ENCODE data around the gene CGB5. TPM values are rescaled to one million over a fixed set of nuclear protein-coding genes. Genes with fewer than 3 reads are reported as not detected.

Gene CGB5
- total and polyA plus RNA-seq, 9 of the 15 experiments (the other 6 are each of a cell fraction or from before 2014, with no cell fraction given) = not detected

DNA sequence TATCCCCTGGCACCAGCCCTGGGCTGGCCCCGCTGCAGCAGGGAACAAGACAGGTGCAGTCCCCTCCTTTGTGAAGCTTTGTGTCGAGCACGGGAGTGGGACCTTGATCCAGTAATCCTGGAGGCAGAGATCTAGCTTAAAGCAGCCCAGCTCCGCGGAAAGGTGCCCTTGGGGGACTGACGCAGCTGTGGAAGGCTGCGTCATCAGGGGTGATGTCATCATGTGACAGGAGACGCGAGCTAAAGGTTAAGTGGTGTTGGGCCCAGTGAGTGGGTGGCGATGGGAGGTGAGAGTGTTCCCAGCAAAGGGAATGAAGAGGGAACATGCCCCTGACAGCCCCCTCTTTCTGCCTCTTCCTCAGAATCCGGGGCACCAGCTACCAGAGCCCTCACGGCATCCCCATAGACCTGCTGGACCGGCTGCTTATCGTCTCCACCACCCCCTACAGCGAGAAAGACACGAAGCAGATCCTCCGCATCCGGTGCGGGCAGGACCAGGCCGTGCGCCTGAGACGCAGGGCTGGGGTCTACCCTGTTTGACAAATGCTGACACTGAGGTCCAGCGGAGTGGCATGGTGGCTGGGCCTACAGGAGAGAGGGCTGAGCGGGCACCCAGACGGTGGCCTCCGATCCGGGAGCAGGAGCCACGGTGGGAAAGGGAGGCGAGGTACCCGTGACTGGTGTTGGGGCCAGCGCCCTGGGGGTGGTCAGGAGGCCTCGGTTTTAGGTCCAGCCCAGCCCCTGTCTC is 29.4 kb upstream of the CGB5 start (continued):
- TF ChIP-seq ARID1B (IDR thresholded peaks at IDR 0.05) (0 out of 2 replicates have a peak, but pooled peaks have one; percentile 16), NR2C2 (CRISPR knock-in tag; IDR thresholded peaks at IDR 0.05) (no peak), NR2C2 (tag; IDR thresholded peaks at IDR 0.05) (0 out of 2 replicates have a peak, but pooled peaks have one; percentile 29), DPF2 (IDR thresholded peaks at IDR 0.05) (peak; percentile 33; the same call in 1 of the 2 replicates), ATF3 (IDR thresholded peaks at IDR 0.05) (peak; percentile 98), ATF3 (CRISPR knock-in tag; conservative IDR thresholded peaks at IDR 0.05) (no peak), ATF1 (CRISPR knock-in tag; IDR thresholded peaks at IDR 0.05) (no peak), ATF1 (tag; IDR thresholded peaks at IDR 0.05) (peak; percentile 74), JUND (IDR thresholded peaks at IDR 0.05; ENCODE audit: borderline replicate concordance, low read depth, low read length) (peak; percentile 86; the same call in 1 of the 2 replicates), JUND (tag; IDR thresholded peaks at IDR 0.05; ENCODE audit: borderline replicate concordance, low read depth, low read length) (peak; percentile 76; the same call in 2 of the 3 replicates), POLR2A (conservative IDR thresholded peaks at IDR 0.05) (0 out of 2 replicates have a peak, but pooled peaks have one; percentile 29), CEBPG (CRISPR knock-in tag; IDR thresholded peaks at IDR 0.05) (no peak), CEBPG (tag; conservative IDR thresholded peaks at IDR 0.05 in 1 of 2, IDR thresholded peaks at IDR 0.05 in 1 of 2) (peak in 1 of 2 experiments; percentile 67; a peak in 2 of 4 replicates), EGR1 (conservative IDR thresholded peaks at IDR 0.05) (peak; percentile 79), SNRNP70 (optimal IDR thresholded peaks at IDR 0.05; ENCODE audit: low read depth, low read length) (no peak), FOSL1 (tag; conservative IDR thresholded peaks at IDR 0.05) (peak; percentile 60), CREB1 (IDR thresholded peaks at IDR 0.05) (peak; percentile 77), CREB1 (CRISPR knock-in tag; IDR thresholded peaks at IDR 0.05) (peak; percentile 79), CREM (IDR thresholded peaks at IDR 0.05; ENCODE audit: low read depth) (peak; percentile 90), NR2C1 (IDR thresholded peaks at IDR 0.05) (no peak), NR2C1 (tag; IDR thresholded peaks at IDR 0.05) (0 out of 2 replicates have a peak, but pooled peaks have one; percentile 13), FOXK1 (CRISPR knock-in tag; IDR thresholded peaks at IDR 0.05; ENCODE audit: borderline replicate concordance) (no peak), JUN (IDR thresholded peaks at IDR 0.05; ENCODE audit: borderline replicate concordance, low read depth, low read length) (peak; percentile 84), JUN (CRISPR knock-in tag; IDR thresholded peaks at IDR 0.05; ENCODE audit: borderline replicate concordance) (no peak), ATF7 (IDR thresholded peaks at IDR 0.05) (peak; percentile 89), TOE1 (IDR thresholded peaks at IDR 0.05; ENCODE audit: borderline replicate concordance) (peak; percentile 41; the same call in 1 of the 2 replicates), TOE1 (CRISPR knock-in tag; IDR thresholded peaks at IDR 0.05; ENCODE audit: borderline replicate concordance, low read depth) (no peak)
- TF ChIP-seq, protein P1, sequence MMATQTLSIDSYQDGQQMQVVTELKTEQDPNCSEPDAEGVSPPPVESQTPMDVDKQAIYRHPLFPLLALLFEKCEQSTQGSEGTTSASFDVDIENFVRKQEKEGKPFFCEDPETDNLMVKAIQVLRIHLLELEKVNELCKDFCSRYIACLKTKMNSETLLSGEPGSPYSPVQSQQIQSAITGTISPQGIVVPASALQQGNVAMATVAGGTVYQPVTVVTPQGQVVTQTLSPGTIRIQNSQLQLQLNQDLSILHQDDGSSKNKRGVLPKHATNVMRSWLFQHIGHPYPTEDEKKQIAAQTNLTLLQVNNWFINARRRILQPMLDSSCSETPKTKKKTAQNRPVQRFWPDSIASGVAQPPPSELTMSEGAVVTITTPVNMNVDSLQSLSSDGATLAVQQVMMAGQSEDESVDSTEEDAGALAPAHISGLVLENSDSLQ (IDR thresholded peaks at IDR 0.05) = peak; percentile 29; the same call in 1 of the 2 replicates

Measured in K562 (cell line).